ENCODE results near the gene FAM72A. TPM values are rescaled to one million over a fixed set of nuclear protein-coding genes. Genes with fewer than 3 reads are reported as not detected.
"Not testable (repeated sequence)": the region's sequence is repeated elsewhere in the genome, so short reads cannot be mapped to it uniquely, and the experiment has no call there.

FAM72A gene
- total RNA-seq, 3 donors from 2014 or later (not counting 1 experiment from before 2014, with no cell fraction given), result 0.60 to 2.4 (median 1.8) TPM

- H3K9me3 Mint-ChIP-seq; H3K27me3 ChIP-seq (ENCODE audit: control insufficient read depth, insufficient read depth, low read length); H3K4me3 ChIP-seq (ENCODE audit: low read length); H3K27ac ChIP-seq (ENCODE audit: low read length); H3K27me3 Mint-ChIP-seq (ENCODE audit: low read depth in 2 of 2); H3K4me3 Mint-ChIP-seq; H3K4me1 Mint-ChIP-seq; H3K4me1 ChIP-seq (ENCODE audit: control insufficient read depth, insufficient read depth, low read length); DNase-seq; H3K36me3 ChIP-seq (ENCODE audit: control insufficient read depth, insufficient read depth, low read length); ATAC-seq; H3K36me3 Mint-ChIP-seq; H3K9me3 ChIP-seq (ENCODE audit: control insufficient read depth, insufficient read depth, low read length); H3K27ac Mint-ChIP-seq; intact Hi-C loops (cut with micrococcal nuclease): not testable (repeated sequence)
- WGBS (ENCODE audit: insufficient coverage), result 95% methylated on average over 2 of the region's 6 CpGs
Observed at GRCh38 chr1:206182368-206183317, 20.0 kb downstream of the FAM72A start.

GRCh38 chr1:206179666-206180065 lies 23.0 kb downstream of the FAM72A start:
- H3K36me3 Mint-ChIP-seq; H3K4me3 ChIP-seq (ENCODE audit: low read length); H3K27me3 ChIP-seq (ENCODE audit: control insufficient read depth, insufficient read depth, low read length); intact Hi-C loops (cut with micrococcal nuclease); H3K4me3 Mint-ChIP-seq; ATAC-seq; H3K9me3 Mint-ChIP-seq; H3K27ac ChIP-seq (ENCODE audit: low read length); H3K27ac Mint-ChIP-seq; H3K36me3 ChIP-seq (ENCODE audit: control insufficient read depth, insufficient read depth, low read length); H3K9me3 ChIP-seq (ENCODE audit: control insufficient read depth, insufficient read depth, low read length); H3K4me1 ChIP-seq (ENCODE audit: control insufficient read depth, insufficient read depth, low read length); DNase-seq; H3K4me1 Mint-ChIP-seq; H3K27me3 Mint-ChIP-seq (ENCODE audit: low read depth in 2 of 2): not testable (repeated sequence)

GRCh38 chr1:206178061-206178989 lies 24.3 kb downstream of the FAM72A start:
- H3K36me3 ChIP-seq (ENCODE audit: control insufficient read depth, insufficient read depth, low read length); H3K9me3 Mint-ChIP-seq; H3K4me3 Mint-ChIP-seq; ATAC-seq; H3K27me3 Mint-ChIP-seq (ENCODE audit: low read depth in 2 of 2); H3K9me3 ChIP-seq (ENCODE audit: control insufficient read depth, insufficient read depth, low read length); H3K27me3 ChIP-seq (ENCODE audit: control insufficient read depth, insufficient read depth, low read length); intact Hi-C loops (cut with micrococcal nuclease); H3K27ac ChIP-seq (ENCODE audit: low read length); DNase-seq; H3K27ac Mint-ChIP-seq; H3K36me3 Mint-ChIP-seq; H3K4me1 ChIP-seq (ENCODE audit: control insufficient read depth, insufficient read depth, low read length); H3K4me1 Mint-ChIP-seq; H3K4me3 ChIP-seq (ENCODE audit: low read length): not testable (repeated sequence)
- WGBS (ENCODE audit: insufficient coverage), result 89% methylated on average over 3 of the region's 9 CpGs

- DNase-seq; ATAC-seq; intact Hi-C loops (cut with micrococcal nuclease); H3K27ac Mint-ChIP-seq; H3K36me3 Mint-ChIP-seq; H3K27me3 Mint-ChIP-seq (ENCODE audit: low read depth in 2 of 2); H3K27me3 ChIP-seq (ENCODE audit: control insufficient read depth, insufficient read depth, low read length); H3K9me3 Mint-ChIP-seq; H3K4me3 ChIP-seq (ENCODE audit: low read length); H3K36me3 ChIP-seq (ENCODE audit: control insufficient read depth, insufficient read depth, low read length); H3K9me3 ChIP-seq (ENCODE audit: control insufficient read depth, insufficient read depth, low read length); H3K4me3 Mint-ChIP-seq; H3K4me1 Mint-ChIP-seq; H3K4me1 ChIP-seq (ENCODE audit: control insufficient read depth, insufficient read depth, low read length); H3K27ac ChIP-seq (ENCODE audit: low read length): not testable (repeated sequence)
- WGBS (ENCODE audit: insufficient coverage), result no CpG with 5 or more reads among the region's 2 CpGs
Observed at GRCh38 chr1:206176114-206176502, 26.5 kb downstream of the FAM72A start.

- H3K27me3 Mint-ChIP-seq (ENCODE audit: low read depth in 2 of 2); intact Hi-C loops (cut with micrococcal nuclease); H3K4me3 Mint-ChIP-seq; DNase-seq; H3K36me3 ChIP-seq (ENCODE audit: control insufficient read depth, insufficient read depth, low read length); H3K9me3 ChIP-seq (ENCODE audit: control insufficient read depth, insufficient read depth, low read length); H3K27ac ChIP-seq (ENCODE audit: low read length); H3K4me1 Mint-ChIP-seq; ATAC-seq; H3K9me3 Mint-ChIP-seq; H3K27ac Mint-ChIP-seq; H3K4me1 ChIP-seq (ENCODE audit: control insufficient read depth, insufficient read depth, low read length); H3K4me3 ChIP-seq (ENCODE audit: low read length); H3K36me3 Mint-ChIP-seq; H3K27me3 ChIP-seq (ENCODE audit: control insufficient read depth, insufficient read depth, low read length): not testable (repeated sequence)
- WGBS (ENCODE audit: insufficient coverage), result no CpG with 5 or more reads among the region's 4 CpGs
Observed at GRCh38 chr1:206175459-206176113, 27.1 kb downstream of the FAM72A start.

GRCh38 chr1:206174182-206174868 lies 28.3 kb downstream of the FAM72A start:
- H3K9me3 Mint-ChIP-seq; H3K4me3 ChIP-seq (ENCODE audit: low read length); H3K4me3 Mint-ChIP-seq; H3K9me3 ChIP-seq (ENCODE audit: control insufficient read depth, insufficient read depth, low read length); ATAC-seq; DNase-seq; H3K27ac Mint-ChIP-seq; H3K4me1 Mint-ChIP-seq; H3K4me1 ChIP-seq (ENCODE audit: control insufficient read depth, insufficient read depth, low read length); H3K36me3 ChIP-seq (ENCODE audit: control insufficient read depth, insufficient read depth, low read length); intact Hi-C loops (cut with micrococcal nuclease); H3K27me3 ChIP-seq (ENCODE audit: control insufficient read depth, insufficient read depth, low read length); H3K27me3 Mint-ChIP-seq (ENCODE audit: low read depth in 2 of 2); H3K27ac ChIP-seq (ENCODE audit: low read length); H3K36me3 Mint-ChIP-seq: not testable (repeated sequence)
- 100% methylated on average over 3 of the region's 7 CpGs for WGBS (ENCODE audit: insufficient coverage)

GRCh38 chr1:206173110-206173719 lies 29.4 kb downstream of the FAM72A start:
- H3K27ac ChIP-seq (ENCODE audit: low read length); H3K9me3 Mint-ChIP-seq; H3K27me3 ChIP-seq (ENCODE audit: control insufficient read depth, insufficient read depth, low read length); ATAC-seq; H3K36me3 ChIP-seq (ENCODE audit: control insufficient read depth, insufficient read depth, low read length); H3K9me3 ChIP-seq (ENCODE audit: control insufficient read depth, insufficient read depth, low read length); H3K4me3 ChIP-seq (ENCODE audit: low read length); H3K4me3 Mint-ChIP-seq; intact Hi-C loops (cut with micrococcal nuclease); H3K4me1 Mint-ChIP-seq; DNase-seq; H3K27ac Mint-ChIP-seq; H3K4me1 ChIP-seq (ENCODE audit: control insufficient read depth, insufficient read depth, low read length); H3K27me3 Mint-ChIP-seq (ENCODE audit: low read depth in 2 of 2); H3K36me3 Mint-ChIP-seq: not testable (repeated sequence)
- no CpG with 5 or more reads among the region's 2 CpGs for WGBS (ENCODE audit: insufficient coverage)

Data from natural killer cell (primary cell).